T-helper 1 cell treated with Interleukin-12 subunit alpha and Interleukin-12 subunit beta and Interleukin-4 antibody, amounts not matched to agents 30 μg/mL and 1 μg/mL, for 36 hours (primary cell): ENCODE measurements around the gene BTRC.

Experiments
- H3K27ac Mint-ChIP-seq: one replicate; pipeline ENCODE4 v1.8.0; 2021; ENCODE audit warnings: mild to moderate bottlenecking, mixed read lengths
- H3K27me3 Mint-ChIP-seq: one replicate; pipeline ENCODE4 v1.8.0; 2021; ENCODE audit warnings: low read depth, mixed read lengths
- H3K36me3 Mint-ChIP-seq: one replicate; pipeline ENCODE4 v1.8.0; 2021; ENCODE audit warnings: low read depth, mixed read lengths
- H3K4me1 Mint-ChIP-seq: one replicate; pipeline ENCODE4 v1.8.0; 2021; ENCODE audit warnings: low read depth, mixed read lengths
- H3K4me3 Mint-ChIP-seq: one replicate; pipeline ENCODE4 v1.8.0; 2021; ENCODE audit warnings: mild to moderate bottlenecking, moderate library complexity, mixed read lengths
- H3K9me3 Mint-ChIP-seq: one replicate; pipeline ENCODE4 v1.8.0; 2021; ENCODE audit warnings: mixed read lengths

The BTRC gene

GRCh38 chr10:101569323-101569621 lies 215.3 kb downstream of the BTRC start:
- H3K27me3 Mint-ChIP-seq = peaks cover 50% of the 10 kb centered on the region
- no peak overlapping the region for H3K27ac Mint-ChIP-seq
- H3K36me3 Mint-ChIP-seq = no peaks in the 10 kb centered on the region
- H3K9me3 Mint-ChIP-seq = no peaks in the 10 kb centered on the region
- H3K4me3 Mint-ChIP-seq = no peak overlapping the region
- peaks cover 11% of the 10 kb centered on the region for H3K4me1 Mint-ChIP-seq

GRCh38 chr10:101569622-101570427 lies 215.9 kb downstream of the BTRC start:
- no peaks in the 10 kb centered on the region for H3K36me3 Mint-ChIP-seq
- H3K27ac Mint-ChIP-seq = peak overlapping the region; percentile 8
- H3K4me1 Mint-ChIP-seq = peaks cover 11% of the 10 kb centered on the region
- peaks cover 48% of the 10 kb centered on the region for H3K27me3 Mint-ChIP-seq
- no peaks in the 10 kb centered on the region for H3K9me3 Mint-ChIP-seq
- peak overlapping the region; percentile 62 for H3K4me3 Mint-ChIP-seq

DNA sequence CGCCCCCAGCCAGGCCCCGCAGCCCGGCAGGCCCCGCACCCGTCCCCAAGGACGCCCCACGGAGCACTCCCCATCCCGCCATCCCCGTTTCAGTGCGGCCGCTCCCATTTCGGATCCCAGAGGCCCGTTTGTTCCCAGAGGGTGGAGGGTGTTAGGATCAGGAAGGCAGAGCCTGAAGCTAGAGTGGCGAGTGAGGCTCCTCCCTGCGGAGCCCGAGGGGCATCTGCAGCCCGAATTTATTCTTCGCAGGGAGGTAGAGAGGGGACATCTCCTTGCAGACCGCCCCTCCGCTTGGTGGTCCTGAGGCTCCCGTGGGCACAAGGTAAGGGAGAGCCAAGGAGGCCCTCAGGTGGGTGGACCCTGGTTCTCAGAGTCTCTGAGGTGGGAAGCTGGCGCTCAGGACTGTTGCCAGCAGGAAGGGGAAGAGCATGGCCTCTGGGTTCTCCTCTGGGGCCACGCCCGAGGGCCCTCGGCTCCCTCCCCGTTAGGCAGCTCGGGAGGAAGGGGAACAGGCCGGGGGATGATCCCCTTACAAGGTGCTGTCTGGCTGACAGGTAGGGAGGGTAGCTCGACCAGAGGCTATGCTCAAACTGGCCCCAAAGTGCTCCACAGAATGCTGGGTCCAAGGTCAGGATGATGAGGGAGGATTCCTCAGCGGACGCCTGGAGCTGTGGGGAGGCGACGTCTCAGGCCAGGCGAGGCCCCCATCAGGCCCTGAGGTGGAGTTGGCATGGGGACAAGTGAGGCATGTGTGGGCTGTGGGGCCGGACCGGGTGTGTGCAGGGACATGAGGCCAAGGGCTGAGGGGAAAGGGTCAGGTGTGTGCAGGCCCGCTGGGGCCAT lies 216.7 kb downstream of the BTRC start:
- no peaks in the 10 kb centered on the region for H3K9me3 Mint-ChIP-seq
- H3K27me3 Mint-ChIP-seq = peaks cover 40% of the 10 kb centered on the region
- no peaks in the 10 kb centered on the region for H3K36me3 Mint-ChIP-seq
- H3K4me1 Mint-ChIP-seq = peaks cover 11% of the 10 kb centered on the region
- no peak overlapping the region for H3K27ac Mint-ChIP-seq
- H3K4me3 Mint-ChIP-seq = no peak overlapping the region

DNA sequence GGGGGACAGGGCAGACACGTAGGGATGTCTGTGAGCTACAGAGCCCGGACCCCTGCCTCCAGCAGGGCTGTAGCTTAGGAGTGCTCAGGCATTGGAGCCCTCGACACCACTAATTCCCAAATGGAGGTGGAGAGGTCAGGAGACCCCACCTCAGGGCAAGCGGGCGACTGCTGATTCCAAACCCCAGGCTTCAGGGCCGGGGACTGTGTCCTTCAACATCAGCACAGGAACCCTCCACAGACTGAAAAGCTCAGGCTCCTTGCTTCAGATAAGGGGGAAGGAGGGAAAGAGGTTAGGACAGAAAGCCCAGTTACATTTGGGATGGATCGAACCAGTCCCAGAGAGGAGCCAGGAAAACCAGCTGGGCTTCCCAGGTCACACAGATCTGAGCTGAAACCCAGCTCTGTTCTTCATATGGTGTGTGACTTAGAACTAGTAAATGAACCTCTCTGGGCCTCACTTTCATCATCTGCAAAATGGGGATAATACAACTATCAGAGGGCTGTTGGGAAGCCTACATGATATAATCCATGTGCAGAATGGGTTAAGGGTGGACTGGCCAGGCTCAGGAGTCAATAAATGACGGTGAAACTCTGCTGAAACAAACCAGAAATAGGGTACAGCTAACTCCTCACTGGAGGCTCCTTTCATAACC lies 217.4 kb downstream of the BTRC start:
- Mint-ChIP-seq H3K27ac (no peak overlapping the region), H3K4me3 (no peak overlapping the region), H3K9me3 (no peaks in the 10 kb centered on the region), H3K4me1 (peaks cover 11% of the 10 kb centered on the region), H3K27me3 (peaks cover 32% of the 10 kb centered on the region), H3K36me3 (no peaks in the 10 kb centered on the region)

DNA sequence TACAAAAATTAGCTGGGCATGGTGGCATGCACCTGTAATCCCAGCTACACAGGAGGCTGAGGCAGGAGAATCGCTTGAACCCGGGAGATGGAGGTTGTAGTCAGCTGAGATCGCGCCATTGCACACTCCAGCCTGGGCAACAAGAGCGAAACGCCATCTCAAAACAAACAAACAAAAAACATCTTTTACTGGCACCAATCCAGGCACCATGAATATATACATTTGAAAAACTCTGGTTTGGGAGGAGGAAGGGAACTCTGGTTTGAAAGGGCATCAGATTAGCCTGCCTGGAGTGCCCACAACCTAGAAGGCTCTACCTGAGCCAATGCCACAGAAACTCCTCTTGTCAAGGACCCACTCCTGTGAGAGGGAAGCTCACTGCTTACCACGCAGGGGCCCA lies 218.2 kb downstream of the BTRC start:
- H3K27me3 Mint-ChIP-seq = peaks cover 27% of the 10 kb centered on the region
- no peak overlapping the region for H3K4me3 Mint-ChIP-seq
- no peaks in the 10 kb centered on the region for H3K9me3 Mint-ChIP-seq
- no peak overlapping the region for H3K27ac Mint-ChIP-seq
- H3K4me1 Mint-ChIP-seq = peaks cover 9% of the 10 kb centered on the region
- no peaks in the 10 kb centered on the region for H3K36me3 Mint-ChIP-seq

- Mint-ChIP-seq H3K27ac (no peak overlapping the region), H3K4me1 (peaks cover 7% of the 10 kb centered on the region), H3K27me3 (peaks cover 21% of the 10 kb centered on the region), H3K9me3 (no peaks in the 10 kb centered on the region), H3K4me3 (no peak overlapping the region), H3K36me3 (no peaks in the 10 kb centered on the region)
Measured at GRCh38 chr10:101572785-101573184, 218.8 kb downstream of the BTRC start.

DNA sequence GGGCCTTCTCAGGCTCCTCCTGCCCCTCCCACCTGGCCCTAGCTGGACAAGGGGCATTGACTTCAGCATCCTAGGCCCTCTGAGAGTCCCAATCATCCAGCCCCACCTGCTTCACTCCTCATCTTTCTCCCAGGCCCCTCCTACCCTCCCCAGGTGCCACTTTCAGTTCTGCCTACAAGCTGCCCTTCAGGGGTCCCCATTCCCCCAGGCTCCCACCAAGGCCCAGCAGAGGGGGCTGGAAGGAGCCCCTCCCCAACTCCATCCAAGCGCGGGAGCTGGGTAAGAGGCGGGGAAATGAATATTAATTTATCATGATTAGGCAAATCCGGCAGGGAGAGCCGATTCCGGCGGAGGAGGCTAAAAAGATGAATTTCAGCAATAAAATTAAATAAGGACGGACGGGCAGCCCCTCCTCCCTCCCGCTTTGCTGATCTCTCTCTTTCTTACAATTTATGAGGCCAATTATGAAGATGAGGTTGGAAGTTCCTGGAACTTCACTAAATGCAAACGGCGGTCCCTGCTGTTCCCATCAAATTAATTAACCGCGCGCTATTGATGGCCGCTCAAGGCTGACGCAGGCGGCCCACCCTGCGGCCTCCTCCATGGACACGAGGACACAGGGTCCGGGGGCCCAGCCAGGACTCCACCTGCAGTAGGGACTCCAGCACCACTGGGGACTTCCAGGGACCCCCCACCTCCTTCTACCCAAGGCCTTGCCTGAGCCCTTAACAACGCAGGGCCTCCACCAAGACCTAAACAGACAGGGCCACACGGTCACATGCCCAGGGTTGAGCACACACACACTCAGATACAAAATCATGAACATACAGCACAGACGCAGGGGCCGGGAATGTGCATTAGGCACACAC lies 220.2 kb downstream of the BTRC start:
- Mint-ChIP-seq H3K36me3 (no peaks in the 10 kb centered on the region), H3K4me3 (no peak overlapping the region), H3K9me3 (no peaks in the 10 kb centered on the region), H3K27ac (no peak overlapping the region), H3K27me3 (peaks cover 9% of the 10 kb centered on the region), H3K4me1 (peaks cover 7% of the 10 kb centered on the region)

DNA sequence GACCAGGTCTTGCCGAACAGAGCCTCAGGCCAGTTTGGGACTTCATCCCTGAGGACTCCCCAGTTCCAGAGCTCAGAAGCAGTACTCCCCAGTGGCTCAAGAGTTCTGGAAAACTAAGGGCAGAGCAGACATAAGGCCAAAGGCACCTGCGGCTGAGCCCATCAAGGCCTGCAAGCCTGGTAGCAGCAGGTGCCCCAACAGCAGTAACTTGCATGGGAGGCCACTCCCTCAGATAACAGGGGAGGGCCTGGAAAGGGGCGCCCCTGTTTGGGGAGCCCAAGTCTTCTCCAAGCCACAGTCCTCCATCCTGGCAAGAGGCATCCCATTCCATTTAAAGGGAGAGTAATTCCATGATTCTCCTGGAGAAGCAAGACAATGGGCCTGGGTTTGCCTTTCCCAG lies 221.1 kb downstream of the BTRC start:
- Mint-ChIP-seq H3K9me3 (no peaks in the 10 kb centered on the region), H3K36me3 (no peaks in the 10 kb centered on the region), H3K4me3 (no peak overlapping the region), H3K27ac (no peak overlapping the region), H3K4me1 (peaks cover 2% of the 10 kb centered on the region), H3K27me3 (no peaks in the 10 kb centered on the region)

GRCh38 chr10:101575580-101576210 lies 221.7 kb downstream of the BTRC start:
- Mint-ChIP-seq H3K9me3 (no peaks in the 10 kb centered on the region), H3K4me1 (peaks cover 2% of the 10 kb centered on the region), H3K36me3 (no peaks in the 10 kb centered on the region), H3K27ac (no peak overlapping the region), H3K4me3 (no peak overlapping the region), H3K27me3 (no peaks in the 10 kb centered on the region)

DNA sequence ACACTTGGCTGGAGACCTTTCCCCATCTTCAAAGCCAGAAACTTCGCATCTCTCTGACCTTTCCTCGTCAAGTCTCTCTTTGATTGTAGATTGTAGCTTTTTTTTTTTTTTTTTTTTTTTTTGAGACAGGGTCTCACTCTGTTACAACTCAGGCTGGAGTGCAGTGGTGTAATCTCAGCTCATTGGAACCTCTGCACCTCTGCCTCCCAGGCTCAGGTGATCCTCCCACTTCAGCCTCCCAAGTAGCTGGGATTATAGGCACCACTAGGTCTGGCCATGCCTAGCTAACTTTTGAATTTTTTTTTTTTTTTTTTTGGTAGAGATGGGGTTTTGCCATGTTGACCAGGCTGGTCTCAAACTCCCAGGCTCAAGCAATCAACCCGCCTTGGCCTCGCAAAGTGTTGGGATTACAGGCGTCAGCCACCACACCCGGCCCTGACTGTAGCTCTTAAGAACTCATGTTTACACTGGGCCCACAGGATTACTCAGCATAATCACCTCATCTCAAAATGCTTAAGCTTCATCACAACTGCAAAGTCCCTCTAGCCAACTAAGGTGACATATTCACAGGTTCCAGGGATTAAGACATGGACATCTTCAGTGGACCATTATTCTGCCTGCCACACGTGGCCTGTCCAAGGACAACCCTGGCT lies 222.4 kb downstream of the BTRC start:
- Mint-ChIP-seq H3K4me1 (no peaks in the 10 kb centered on the region), H3K9me3 (no peaks in the 10 kb centered on the region), H3K27ac (no peak overlapping the region), H3K27me3 (no peaks in the 10 kb centered on the region), H3K36me3 (no peaks in the 10 kb centered on the region), H3K4me3 (no peak overlapping the region)

DNA sequence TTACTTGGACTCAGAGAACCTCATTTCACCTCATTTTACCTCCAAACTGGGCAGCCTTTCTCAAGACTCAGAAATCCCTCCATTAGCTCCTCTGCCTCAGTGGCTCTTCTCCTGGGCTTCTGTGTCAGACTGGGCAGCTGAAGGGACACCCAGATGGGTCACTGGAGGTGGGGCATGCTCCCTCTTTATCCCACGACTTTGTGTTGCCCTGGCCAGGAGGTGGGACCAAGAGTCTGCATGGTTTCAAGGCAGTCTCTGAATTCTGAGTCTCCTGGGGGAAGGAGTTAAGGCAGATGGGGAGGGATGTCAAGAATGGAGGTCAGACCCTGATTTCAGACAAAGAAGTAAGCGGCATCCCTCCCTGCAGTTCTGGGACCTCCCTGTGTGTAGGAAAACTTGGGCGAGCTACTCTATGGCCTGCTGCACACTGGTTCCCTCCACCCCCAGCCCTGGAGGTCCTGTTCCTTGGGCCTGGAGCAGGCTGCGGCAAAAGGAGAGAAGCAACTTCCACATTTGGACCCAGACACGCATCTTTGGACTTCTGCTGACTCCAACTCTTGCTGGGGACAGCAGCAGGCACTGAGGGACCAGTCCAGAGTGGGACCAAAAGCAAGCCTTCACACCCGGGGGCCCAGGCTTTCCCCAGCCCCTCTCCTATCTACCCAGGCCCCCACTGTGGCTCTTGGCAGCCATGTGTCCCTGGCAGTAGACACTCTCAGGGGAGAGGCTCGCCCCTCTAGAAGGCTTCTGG lies 223.3 kb downstream of the BTRC start:
- no peak overlapping the region for H3K27ac Mint-ChIP-seq
- H3K9me3 Mint-ChIP-seq = no peaks in the 10 kb centered on the region

GRCh38 chr10:101578192-101578591 lies 224.2 kb downstream of the BTRC start:
- H3K4me3 Mint-ChIP-seq = no peak overlapping the region
- H3K9me3 Mint-ChIP-seq = no peaks in the 10 kb centered on the region
- H3K4me1 Mint-ChIP-seq = no peaks in the 10 kb centered on the region
- H3K27ac Mint-ChIP-seq = peak overlapping the region; percentile 0
- peaks cover 4% of the 10 kb centered on the region for H3K36me3 Mint-ChIP-seq
- H3K27me3 Mint-ChIP-seq = no peaks in the 10 kb centered on the region

More for the DNA sequence above, 223.3 kb downstream of the BTRC start:
- H3K4me3 Mint-ChIP-seq = no peak overlapping the region
- H3K27me3 Mint-ChIP-seq = no peaks in the 10 kb centered on the region
- H3K36me3 Mint-ChIP-seq = peaks cover under 1% of the 10 kb centered on the region
- H3K4me1 Mint-ChIP-seq = no peaks in the 10 kb centered on the region
